Cerebellar nuclear complex (tissue), 1 donor: Measurements from ENCODE around the gene TRPC4AP.

Experiments
- DNase-seq, 2 experiments: peaks; one replicate each; lab custom pipeline; 2025; lab: John Stamatoyannopoulos, UW

TRPC4AP gene

DNA sequence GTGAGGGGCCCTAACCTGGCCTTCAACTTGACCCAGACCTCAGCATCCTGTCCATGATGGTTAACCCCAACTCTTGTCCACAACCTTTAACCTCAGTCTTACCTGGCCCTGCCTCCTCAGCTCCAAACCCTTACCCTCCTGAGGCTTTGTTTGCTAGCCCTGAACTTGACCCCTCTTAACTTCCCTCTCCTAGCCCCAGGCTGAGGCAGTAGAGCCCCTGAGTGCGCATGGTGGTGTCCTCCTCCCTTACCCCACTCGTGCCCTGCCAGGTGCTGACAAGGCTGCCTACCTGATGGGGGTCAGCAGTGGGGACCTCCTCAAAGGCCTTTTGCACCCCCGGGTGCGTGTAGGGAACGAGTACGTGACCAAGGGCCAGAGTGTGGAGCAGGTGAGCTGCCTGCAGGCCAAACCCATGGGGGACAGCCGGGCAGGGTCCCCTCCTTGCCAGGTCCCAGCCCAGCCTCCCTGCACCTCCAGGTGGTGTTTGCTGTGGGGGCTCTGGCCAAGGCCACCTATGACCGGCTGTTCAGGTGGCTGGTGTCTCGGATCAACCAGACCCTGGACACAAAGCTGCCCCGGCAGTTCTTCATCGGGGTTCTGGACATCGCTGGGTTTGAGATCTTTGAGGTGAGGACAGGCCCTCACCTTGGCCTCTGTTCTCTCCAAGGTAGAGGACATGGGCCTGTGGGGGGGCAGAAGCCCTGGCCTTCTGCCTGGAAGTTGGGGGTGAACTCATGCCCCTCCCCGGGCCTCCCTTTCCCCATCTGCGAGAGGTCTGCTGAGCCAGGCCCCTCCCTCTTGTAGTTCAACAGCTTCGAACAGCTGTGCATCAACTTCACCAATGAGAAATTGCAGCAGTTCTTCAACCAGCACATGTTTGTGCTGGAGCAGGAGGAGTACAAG is 105.1 kb downstream of the TRPC4AP start:
- DNase-seq, result no peak

DNA sequence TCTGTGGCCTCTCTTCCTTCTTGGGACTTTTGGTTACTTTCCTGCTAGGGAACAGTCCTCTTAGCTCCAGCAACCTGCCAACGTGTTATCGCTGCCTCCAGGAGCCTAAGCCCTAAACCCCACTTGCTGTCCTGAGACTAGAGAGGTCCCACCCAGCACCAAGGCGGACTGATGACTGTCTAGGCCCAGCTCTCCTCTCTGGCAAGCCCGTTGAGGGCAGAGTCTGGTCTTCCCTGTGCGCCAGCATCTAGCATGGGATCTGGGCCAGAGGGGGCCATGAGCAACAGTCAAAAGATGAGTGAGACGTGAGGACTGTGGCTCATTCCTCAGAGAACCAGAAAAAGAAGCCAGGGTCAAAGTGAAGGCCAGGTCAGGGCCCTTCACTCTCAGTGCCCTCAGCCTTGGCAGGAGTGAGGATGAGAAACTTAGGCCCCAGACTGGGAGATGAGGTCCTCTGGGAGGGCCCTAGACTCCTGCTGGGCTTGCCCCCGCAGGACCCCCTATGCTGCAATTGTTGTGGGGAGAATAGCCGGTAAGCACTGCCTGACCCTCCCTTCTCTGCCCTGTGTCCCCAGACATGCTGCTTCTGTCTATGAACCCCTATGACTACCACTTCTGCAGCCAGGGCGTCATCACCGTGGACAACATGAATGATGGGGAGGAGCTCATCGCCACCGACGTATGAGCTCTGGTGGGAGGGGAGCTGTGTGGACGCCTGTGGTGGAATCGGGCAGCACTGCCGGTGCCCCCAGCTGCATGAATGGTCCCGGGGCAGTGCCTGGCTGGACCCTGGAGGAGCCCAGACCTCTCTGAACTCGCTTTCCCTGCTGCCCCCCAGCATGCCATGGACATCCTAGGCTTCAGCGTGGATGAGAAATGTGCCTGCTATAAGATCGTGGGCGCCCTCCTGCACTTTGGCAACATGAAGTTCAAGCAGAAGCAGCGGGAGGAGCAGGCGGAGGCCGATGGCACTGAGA is 106.0 kb downstream of the TRPC4AP start:
- no peak for DNase-seq

DNA sequence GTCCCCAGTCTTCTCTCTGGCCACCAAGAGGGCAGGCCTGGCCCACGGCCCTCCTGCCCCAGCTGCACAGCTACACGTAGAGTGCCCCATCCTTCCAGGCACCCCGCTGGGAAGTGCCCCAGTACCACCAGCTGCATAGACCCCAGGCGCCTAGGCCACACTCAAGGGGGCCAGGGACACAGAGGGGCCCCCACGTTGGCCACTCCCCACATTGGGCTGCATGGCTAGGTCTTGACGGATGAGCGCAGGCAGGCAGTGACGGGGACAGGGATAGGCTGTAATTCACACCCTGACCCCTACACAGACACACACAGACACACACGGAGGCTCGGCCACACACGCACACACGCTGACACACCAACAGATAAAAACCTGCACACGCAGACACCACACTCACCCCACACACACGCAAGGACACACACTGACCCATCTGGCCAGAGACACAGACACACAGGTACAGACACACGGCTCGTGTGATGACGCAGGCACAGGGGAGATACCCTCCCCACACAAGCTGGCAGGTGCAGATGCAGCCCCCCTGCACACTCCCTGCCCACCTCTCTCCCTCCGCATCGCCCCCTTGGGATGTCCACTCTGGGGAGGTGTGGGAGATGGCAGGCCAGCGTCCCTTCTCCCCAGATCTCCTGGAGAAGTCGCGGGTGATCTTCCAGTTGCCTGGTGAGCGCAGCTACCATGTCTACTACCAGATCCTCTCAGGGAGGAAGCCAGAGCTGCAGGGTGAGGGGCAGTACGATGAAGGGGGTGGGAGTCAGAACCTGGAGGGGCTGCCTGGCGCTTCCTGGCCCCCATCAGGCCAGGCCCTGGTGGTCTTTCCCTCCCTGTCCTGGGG is 106.9 kb downstream of the TRPC4AP start:
- no peak for DNase-seq

DNA sequence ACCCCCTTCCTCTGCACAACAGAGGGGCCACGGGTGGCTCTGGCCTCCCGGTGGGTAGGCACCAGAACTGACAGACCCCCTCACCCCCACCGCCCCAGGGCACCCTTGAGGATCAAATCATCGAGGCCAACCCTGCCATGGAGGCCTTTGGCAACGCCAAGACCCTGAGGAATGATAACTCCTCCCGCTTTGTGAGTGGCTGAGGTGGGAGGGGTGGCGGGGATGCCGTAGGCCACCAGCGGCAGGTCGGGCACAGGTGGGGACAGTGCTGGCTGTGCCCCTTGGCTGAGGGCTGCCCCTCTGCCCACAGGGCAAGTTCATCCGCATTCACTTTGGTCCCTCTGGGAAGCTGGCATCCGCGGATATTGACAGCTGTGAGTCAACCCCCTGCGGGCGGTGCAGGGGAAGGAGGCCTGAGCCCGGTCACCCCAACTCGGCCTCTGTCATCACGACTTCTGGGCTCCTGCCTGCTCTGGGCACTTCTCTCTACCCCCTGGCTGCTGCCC is 107.8 kb downstream of the TRPC4AP start:
- no peak for DNase-seq

DNA sequence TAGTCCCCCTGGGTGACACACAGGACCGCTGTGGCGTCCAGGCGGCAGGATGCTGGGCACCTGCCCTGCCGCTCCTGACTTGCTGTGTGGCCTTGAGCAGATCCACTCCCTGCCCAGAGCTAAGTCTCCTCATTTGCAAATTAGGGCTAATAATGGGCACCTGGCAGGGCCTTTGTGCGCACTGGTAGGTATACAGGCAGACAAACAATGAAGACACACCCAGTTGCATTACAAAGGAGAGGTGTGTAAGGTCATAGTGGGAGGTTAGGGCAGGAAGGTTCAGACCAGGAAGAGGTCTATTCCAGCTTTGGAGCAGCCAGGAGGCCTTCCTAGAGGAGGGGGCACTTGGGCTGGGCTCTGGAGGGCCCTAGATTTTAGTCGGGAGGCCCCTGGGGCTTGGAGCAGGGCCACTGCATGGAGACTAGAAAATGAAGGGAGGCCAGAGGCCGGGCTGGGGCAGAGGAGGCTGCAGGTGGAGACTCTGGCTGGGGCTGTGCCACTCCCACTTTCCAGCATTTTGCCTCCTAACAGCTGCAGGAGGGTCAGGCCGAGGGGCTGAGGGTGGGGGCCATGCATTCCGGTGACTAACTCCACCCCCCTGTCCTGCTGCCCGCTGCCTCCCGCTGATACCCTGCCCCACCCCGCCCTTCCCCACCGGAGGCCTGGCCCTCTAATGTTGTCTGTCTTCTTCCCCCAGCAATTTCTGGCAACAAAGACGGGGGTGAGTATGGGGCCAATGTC is 108.4 kb downstream of the TRPC4AP start:
- DNase-seq, result no peak

DNA sequence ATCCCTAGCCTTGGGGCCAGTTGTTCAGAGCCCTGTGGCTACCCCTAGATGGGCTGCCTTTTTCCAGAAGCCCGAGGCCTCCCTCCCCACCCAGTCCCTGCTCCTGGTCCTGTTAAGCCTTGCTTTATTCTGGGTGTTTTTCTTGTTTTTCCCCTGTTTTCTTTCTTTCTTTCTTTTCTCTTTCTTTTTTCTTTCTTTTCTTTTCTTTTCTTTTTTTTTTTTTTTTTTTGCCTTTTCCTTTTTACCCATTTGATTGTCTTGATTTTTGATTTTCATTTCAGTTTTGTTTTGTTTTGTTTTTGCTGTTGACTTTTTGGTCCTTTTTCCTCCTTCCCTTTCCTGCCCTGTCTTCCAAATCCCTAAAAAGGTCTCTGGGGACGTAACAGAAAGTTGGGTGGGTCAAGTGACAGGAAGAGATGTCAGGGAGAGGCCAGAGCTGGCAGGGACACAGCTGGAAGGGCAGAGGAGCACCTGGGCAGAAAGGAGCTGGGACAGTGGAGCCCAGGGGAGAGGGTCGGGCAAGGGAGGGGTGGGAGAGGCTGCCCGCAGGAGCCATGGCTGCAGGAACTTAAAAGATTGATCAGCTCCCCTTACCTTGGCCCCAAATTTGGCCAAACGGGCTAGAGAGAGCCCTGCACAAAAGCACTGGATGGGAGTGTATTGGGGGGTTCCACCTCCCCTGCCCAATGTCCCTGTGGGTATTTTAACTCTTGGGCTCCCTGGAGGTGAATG is 109.4 kb downstream of the TRPC4AP start:
- no peak for DNase-seq

DNA sequence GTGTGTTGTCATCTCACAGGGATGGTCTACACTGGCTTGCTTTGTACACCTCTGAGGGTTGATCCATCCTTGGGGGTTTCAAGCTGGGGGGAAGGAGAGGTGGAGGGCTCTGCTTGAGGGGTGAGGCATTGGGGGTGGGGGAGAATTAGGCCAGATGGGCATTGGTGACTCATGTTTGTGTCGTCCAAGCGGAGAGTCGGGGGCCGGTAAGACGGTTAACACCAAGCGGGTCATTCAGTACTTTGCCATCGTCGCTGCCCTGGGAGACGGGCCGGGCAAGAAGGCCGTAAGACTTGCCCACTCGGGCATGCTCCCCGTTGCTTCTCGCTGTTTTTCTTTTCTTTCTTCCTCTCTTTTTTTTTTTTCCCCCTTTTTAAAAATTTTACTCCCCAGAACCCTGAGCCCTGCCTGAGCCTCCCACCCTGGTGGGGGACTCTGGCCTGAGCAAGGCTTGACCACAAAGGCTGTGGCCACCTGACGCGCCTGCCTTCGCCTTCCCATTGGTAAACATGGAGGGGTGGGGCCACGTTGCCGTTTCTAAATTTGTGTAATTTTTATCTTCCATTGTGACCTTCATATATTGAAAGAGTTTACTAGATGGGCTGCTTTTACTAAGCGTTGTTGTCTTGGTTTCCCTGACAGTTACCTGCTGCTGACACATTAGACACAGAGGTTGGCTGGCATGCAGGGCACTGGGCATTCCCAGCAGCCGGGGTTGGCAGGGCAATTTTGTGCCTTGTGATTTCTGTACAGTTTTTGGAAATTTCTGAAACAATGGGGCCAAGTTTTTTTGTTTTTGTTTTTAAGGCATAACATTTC is 110.1 kb downstream of the TRPC4AP start:
- no peak for DNase-seq

DNA sequence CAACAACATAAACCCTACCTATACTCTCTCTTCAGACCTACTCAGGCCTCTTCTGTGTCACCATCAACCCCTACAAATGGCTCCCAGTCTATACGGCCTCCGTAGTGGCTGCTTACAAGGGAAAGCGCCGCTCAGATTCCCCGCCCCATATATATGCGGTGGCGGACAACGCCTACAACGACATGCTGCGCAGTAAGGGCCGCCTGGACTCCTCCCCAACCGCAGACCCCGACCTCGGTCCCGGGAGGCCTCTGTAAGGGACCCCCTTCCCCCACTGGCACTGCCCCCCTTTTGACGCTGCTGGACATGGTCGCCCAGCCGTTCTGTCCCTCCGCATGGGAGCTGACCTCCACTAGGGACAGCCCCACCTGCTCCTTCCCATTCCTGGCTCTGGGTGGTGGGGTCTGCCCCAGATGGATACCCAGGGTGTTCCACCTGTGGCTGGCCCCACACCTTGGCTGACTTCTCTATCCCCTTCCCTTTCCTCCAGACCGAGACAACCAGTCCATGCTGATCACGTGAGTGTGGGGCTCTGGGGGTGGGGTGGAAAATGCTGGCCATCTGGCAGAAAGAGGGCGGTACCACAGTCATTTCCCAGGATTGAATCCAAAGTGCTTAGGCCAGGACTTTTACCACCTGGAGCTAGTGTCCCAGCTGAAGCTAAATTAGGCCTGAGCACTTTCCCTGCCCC is 111.9 kb downstream of the TRPC4AP start:
- no peak for DNase-seq

DNA sequence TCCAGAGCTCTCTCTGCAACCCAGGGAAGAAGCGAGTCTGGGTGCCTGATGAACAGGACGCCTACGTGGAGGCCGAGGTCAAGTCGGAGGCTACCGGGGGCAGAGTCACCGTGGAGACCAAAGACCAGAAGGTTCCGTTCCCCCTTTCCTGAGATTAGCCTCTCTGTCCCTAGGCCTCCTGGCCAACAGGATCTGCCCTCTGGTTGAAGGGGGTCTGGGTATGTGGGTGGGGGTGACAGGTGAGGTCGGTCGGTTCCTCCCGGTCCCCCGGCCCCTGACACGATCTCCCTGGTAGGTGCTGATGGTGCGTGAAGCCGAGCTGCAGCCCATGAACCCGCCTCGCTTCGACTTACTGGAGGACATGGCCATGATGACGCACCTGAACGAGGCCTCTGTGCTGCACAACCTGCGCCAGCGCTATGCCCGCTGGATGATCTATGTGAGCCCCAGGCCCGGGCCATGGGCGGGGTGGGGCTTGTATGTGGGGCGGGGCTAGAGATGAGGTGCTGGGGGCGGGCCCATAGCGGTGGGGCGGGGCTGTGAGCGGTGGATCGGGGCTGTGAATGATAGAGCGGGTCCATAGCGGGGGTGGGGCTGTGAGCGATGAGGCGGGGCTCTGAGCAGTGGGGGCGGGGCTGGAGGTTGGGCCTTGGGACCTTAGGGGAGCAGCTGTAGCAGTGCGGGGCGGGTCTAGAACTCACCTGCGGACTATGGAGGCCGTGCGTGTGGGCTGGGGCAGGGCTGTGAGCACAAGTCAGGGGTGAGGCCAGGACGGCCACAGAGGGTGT is 113.0 kb downstream of the TRPC4AP start:
- DNase-seq, result no peak

DNA sequence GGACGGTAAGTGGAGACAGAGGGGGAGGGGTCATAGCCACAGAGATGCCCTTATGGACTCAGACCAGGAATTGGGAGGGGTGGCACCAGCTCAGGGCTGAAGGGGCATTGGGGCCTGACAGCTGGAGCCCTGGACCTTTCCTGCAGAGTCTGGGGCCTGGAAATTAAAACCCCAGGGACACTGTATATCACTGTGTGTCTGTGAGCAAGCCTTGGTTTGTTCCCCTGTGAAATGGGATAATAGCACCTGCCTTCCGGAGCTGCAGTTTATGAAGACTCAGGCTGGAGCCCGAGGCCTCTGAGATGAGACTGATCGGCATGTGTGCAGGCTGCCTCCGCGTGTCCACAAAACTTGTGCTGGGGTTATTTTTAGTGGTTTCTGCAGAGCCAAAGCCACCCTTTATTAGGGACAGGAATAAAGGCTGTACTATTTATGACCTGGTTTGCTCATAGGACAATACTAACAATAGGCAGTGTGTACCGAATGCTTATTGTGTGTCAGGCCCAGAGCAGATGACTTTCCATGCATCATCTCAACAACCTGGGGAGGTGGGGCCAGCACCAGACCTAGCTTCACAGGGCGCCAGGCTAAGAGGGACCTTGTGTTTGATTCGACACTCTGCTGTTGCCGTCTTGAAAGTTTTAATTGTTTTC is 114.4 kb downstream of the TRPC4AP start:
- DNase-seq, result no peak

DNA sequence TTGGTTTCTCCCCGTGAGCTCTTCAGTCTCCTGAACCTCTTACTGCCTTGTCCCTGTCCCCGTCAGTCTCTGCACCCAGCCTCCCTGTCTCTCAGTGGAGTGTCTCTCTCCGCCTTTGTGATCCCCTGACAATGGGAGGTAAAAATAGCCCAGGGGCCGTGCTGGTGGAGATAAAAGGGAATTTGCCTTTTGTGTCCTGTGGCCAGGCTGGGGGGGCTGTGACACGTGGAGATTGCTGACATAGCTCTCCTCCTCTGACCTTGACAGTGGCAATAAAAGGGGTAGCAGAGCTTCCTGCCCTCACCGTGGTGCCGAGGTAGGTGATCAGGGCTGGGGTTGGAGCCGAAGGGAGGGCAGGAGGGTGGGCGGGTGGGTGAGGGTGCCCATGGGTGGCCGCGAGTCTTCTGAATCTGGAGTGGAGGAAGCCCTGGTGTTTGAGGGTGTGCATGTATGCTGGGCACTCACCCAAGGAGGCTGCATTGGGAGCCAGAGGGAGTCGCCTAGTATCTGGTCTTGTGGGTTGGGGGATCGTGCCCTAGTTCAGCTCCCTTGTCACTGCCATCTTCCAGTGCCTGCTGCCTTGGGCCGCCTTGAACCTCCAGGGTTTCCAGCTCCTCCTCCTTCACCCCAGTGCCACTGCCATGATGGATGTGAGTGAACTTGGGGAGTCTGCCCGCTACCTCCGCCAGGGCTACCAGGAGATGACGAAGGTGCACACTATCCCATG is 115.1 kb downstream of the TRPC4AP start:
- no peak for DNase-seq

DNA sequence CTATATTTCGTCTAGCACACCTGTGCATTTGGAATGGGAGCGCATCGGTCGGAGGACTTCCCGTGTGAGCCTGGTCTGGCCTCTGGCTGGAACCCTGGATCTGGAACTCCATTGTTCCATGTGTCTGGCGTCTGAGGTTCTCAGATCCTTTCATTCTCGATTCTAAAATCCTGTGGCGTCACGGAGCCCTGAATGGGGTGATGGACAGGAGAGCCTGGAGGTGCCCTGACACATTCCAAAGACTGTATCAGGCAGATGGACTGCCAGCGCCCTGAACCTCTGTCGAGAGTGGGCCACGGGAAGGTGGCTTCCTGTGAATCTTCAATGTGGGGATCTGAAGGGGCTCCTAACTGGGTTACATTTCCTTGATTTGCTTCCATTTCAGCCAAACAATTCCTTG is 116.3 kb downstream of the TRPC4AP start:
- DNase-seq, result no peak

DNA sequence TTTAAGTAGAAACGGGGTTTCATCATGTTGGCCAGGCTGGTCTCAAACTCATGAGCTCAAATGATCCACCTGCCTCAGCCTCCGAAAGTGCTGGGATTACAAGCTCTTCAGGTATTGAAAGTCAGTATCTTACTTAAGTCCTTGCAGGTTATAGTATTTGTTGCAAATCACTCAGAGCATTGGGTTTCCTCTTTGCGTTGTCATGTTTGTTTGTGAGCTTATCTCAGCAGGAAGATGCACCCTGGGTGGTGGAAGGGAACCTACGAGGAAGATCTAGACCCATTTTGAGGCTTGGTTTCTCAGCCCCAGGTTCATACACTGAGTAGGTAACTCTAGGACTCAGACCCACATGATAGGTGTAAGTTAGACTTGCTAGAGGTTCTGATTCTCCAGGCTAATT is 118.4 kb downstream of the TRPC4AP start:
- no peak for DNase-seq

DNA sequence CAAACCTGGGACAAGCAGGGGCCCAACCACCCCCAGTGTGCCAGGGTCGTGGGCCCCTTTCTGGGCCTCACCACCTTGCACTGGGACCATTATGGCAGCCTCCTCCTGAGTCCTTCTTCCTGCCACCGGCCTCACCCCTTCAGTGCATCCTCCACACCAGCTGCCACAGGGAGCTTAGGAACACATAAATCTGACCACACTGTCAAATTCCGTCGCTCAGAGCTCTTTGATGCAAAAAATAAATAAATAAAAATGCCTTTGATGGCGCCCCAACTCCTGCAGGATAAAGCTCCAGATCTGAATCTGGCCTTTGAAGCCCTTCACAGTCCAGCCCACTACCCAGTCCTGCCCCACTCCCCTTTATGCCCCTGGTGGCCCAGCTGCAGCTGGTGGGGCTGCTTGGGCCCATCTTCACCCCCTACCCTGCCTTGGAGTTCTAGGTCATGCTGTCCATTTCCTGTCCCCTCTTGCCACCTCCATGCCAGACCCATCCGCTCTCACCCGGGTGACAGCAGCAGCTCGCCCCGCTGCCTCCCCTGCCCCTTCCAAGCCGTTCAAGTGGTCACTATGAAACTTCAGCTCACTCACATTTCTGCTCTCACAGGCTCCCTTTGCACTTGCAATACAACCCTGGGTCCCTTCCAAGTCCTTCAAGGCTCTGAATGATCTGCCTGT is 120.9 kb downstream of the TRPC4AP start:
- no peak for DNase-seq

DNA sequence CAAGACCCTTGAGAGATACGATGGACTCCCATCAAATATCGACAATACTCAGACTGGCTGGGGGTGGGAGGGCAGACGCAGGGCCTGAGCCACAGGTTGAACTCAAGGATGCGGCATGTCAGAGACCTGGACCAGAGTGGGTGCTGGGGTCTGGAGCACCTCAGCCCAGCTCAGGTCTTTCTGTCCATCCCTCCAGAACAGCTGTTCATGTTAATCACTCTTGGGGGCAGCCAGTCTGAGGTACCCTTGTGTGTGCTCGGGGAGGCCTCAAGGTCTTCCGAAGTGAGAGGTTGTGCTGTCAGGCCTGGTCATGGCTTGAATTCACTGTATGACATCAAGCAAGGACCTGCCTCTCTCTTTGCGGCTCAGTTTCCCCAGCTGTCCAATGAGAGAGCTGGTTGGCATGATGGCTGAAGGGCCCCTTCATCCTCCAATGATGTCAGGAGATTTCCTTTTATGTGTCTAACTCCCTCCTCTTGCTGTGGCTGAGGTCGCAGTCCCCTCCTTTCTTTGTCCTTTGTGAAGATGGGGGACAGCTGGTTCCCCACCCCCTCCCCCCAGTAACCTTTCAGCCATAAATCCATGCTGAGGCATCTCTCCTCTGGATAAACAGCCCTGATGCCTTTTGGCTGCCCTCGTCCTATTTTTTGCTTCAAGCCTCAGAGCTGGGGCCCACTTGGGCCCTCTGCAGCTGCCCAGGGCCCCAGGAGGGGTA is 121.6 kb downstream of the TRPC4AP start:
- DNase-seq, result no peak
